Left ventricle myocardium inferior (tissue), 1 donor: ENCODE data around the gene SORBS2. TPM values are rescaled to one million over a fixed set of nuclear protein-coding genes. Genes with fewer than 3 reads are reported as not detected.

Experiments
- DNase-seq: peaks from one replicate; pipeline ENCODE4 v3.0.0-alpha.2; 2020
- H3K27ac ChIP-seq: fragments of 200-600 bp; replicated peaks from 2 replicates; pipeline ENCODE4 v1.8.0; 2021
- H3K27me3 ChIP-seq: fragments of 200-600 bp; 2 replicates; pipeline ENCODE4 v1.8.0; 2021; ENCODE audit warnings: low read depth
- H3K36me3 ChIP-seq: fragments of 200-600 bp; 2 replicates; pipeline ENCODE4 v1.8.0; 2021
- H3K4me1 ChIP-seq: fragments of 200-600 bp; 2 replicates; pipeline ENCODE4 v1.8.0; 2021
- H3K4me3 ChIP-seq: fragments of 200-600 bp; 2 replicates; pipeline ENCODE4 v1.8.0; 2021; ENCODE audit warnings: mild to moderate bottlenecking, moderate library complexity
- H3K9me3 ChIP-seq: fragments of 200-600 bp; replicated peaks from 2 replicates; pipeline ENCODE4 v1.8.0; 2021
- intact Hi-C: fragments of 100-400 bp; cut with micrococcal nuclease; formaldehyde crosslinking; loops from one replicate; pipeline ENCODE4 v1.11.0; 2022
- total RNA-seq: library from RNA; stranded (reverse); fragmentation: NEBNext Ultra II Directional; extraction: Animal tissue kit (Norgen Biotek cat#: 25700); gene quantifications from one replicate; pipeline ENCODE4 v1.2.1, GENCODE V29; 2021
- TF ChIP-seq, protein P1 (sequence below): fragments of 200-600 bp; IDR thresholded peaks from 2 replicates; pipeline ENCODE4 v1.8.0; 2021; ENCODE audit warnings: antibody characterized with exemption, mild to moderate bottlenecking, borderline replicate concordance
- donor health status: DM: no; HTN: yes; CAD: no; lungs with severe emphysema.

SORBS2 gene
- total RNA-seq, 1 donor from 2014 or later, result 1,282 TPM

DNA sequence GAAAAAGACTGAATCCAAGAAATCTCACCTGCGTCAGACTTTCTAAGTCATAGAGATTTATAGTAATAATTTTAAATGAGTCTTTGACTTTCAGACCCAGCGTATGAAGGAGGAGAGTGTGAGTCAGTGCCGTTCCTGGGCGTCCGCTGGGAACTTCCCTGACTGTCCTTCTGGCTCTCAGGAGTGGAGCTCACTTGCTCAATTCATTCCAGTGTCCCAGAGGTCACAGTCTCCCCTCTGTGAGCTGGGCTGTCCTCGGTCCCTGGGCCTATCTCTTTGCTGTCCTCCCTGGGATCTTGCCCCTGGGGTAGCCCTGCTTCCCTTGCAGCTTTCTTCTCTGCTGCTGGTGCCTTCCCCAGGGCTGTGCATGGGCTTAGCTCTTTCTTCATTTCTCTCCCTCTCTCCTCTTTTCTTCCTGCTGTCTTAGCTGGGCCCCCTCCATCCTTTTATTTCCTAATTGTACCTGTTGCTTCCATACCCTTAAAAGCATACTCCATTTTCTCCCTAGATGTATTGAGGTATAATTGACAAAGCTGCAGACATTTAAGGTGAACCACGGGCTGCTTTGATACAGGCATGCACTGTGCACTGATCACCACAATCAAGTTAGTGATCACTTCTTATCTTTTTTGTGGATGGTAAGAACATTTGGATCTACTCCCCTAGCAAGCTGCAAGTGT, 11.6 kb downstream of the SORBS2 start:
- Histone ChIP-seq H3K27ac (peak overlapping the region; percentile 82), H3K36me3 (peaks cover 8% of the 10 kb centered on the region), H3K27me3 (no peaks in the 10 kb centered on the region), H3K4me1 (peaks cover 76% of the 10 kb centered on the region), H3K4me3 (peak overlapping the region; percentile 37), H3K9me3 (no peaks in the 10 kb centered on the region)
- DNase-seq, result no peak
- TF ChIP-seq, protein P1, sequence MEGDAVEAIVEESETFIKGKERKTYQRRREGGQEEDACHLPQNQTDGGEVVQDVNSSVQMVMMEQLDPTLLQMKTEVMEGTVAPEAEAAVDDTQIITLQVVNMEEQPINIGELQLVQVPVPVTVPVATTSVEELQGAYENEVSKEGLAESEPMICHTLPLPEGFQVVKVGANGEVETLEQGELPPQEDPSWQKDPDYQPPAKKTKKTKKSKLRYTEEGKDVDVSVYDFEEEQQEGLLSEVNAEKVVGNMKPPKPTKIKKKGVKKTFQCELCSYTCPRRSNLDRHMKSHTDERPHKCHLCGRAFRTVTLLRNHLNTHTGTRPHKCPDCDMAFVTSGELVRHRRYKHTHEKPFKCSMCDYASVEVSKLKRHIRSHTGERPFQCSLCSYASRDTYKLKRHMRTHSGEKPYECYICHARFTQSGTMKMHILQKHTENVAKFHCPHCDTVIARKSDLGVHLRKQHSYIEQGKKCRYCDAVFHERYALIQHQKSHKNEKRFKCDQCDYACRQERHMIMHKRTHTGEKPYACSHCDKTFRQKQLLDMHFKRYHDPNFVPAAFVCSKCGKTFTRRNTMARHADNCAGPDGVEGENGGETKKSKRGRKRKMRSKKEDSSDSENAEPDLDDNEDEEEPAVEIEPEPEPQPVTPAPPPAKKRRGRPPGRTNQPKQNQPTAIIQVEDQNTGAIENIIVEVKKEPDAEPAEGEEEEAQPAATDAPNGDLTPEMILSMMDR, result no peak
- intact Hi-C loops, result no loop called here

DNA sequence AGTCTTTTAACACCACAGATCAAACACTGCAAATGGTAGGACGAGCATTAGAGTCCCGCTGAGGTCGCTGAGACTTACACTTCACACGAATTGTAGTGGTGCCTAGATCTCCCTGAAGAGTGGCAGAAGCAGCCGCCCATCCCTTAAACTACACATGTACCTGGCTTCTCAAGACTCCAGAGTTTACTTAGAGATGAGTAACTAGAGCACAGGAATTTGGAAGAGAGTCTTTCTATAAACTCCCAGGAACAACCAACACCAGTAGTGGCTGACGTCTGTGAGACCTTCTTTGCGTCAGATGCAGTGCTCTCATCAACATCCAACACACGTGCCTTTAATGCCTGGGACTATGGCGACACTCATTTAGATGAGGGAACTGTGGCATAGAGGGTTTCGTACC, 12.6 kb downstream of the SORBS2 start:
- Histone ChIP-seq H3K4me1 (peaks cover 82% of the 10 kb centered on the region), H3K9me3 (no peaks in the 10 kb centered on the region), H3K27me3 (no peaks in the 10 kb centered on the region), H3K4me3 (peak overlapping the region; percentile 37), H3K36me3 (peaks cover 8% of the 10 kb centered on the region), H3K27ac (peak overlapping the region; percentile 82)
- intact Hi-C loops, result no loop called here
- TF ChIP-seq, protein P1, result no peak
- no peak for DNase-seq

DNA sequence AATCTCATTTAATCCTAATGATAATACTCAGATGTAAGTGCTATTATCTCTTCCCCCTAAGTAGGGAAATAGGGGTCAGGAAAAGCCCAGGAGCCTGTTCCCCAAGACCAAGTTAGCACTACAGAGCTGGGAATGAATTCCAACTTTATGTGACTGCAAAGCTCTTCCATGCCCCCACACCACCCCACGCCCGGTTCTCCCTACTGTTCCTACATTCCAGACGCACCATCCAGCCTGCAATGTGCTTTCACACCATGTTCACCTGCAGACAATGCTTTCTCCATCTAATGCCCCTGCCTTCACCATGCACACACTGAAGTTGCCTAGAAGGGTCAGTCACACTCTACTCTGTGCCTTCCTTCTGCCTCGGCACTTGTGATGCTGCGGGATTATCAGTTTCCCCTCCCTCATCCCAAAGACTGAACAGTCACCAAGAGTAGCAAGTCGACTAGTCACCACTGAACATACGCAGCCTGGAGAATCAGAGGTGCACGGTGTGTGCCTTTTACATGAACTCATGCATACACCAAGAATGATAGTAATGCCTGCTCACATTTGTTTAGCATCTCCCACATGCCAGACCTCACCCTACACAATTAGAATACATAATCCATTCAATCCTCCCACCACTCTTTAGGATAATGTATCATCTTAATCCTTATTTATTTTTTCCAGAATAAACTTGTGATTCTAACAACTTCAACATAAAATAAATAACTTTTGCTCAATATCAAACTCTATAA, 14.2 kb downstream of the SORBS2 start:
- peak overlapping the region; percentile 41 for H3K4me3 ChIP-seq
- TF ChIP-seq, protein P1, result no peak
- H3K4me1 ChIP-seq, result peaks cover 92% of the 10 kb centered on the region
- DNase-seq, result no peak
- no peaks in the 10 kb centered on the region for H3K27me3 ChIP-seq
- intact Hi-C loops, result no loop called here
- H3K36me3 ChIP-seq, result peaks cover 8% of the 10 kb centered on the region
- H3K9me3 ChIP-seq, result no peaks in the 10 kb centered on the region
- peak overlapping the region; percentile 82 for H3K27ac ChIP-seq

DNA sequence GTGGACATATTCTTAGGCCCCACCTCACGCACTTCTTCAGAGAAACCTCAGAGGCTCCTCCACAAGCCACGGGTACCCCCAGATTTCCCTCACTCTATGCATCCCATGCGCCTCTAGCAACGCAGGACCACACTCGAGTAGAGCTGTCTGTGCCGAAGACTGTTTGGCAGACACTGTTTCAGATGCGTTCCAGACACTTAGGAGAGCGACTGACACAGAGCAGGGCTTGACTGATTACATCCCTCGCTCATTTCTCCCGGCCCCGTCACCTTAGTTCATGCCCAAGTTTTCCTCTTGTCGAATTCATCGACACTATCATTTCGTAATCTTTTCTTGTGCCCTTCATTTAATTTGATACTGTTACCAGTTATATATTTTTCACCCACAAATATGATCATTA, 15.0 kb downstream of the SORBS2 start:
- Histone ChIP-seq H3K4me1 (peaks cover 92% of the 10 kb centered on the region), H3K36me3 (peaks cover 8% of the 10 kb centered on the region), H3K4me3 (peak overlapping the region; percentile 41), H3K27me3 (no peaks in the 10 kb centered on the region), H3K27ac (peak overlapping the region; percentile 82), H3K9me3 (no peaks in the 10 kb centered on the region)
- intact Hi-C loops, result no loop called here
- DNase-seq, result no peak
- TF ChIP-seq, protein P1, result no peak

DNA sequence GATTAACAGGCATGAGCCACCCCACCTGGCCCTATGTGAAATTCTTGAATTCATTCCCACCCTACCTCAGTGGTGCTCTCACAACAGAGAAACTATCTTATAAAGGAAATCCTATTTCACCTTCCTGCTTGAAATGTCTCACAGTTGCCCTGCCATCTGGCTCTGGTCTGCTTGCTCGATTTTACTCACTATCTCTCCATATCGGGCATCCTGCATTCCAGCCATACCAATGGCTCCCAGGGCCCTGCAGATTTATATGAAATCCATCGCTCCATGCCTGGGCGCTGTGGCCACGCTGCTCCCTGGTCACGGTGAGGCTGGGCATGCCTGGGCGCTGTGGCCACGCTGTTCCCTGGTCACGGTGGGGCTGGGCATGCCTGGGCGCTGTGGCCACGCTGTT, 15.8 kb downstream of the SORBS2 start:
- no peak for DNase-seq
- H3K27ac ChIP-seq, result peak overlapping the region; percentile 90
- intact Hi-C loops, result no loop called here

More for the DNA sequence above, 15.8 kb downstream of the SORBS2 start:
- Histone ChIP-seq H3K4me1 (peaks cover 92% of the 10 kb centered on the region), H3K9me3 (no peaks in the 10 kb centered on the region), H3K36me3 (peaks cover 2% of the 10 kb centered on the region), H3K27me3 (no peaks in the 10 kb centered on the region), H3K4me3 (no peak overlapping the region)
- TF ChIP-seq, protein P1, result no peak
